AG08396 (cell line): Measurements from ENCODE around the gene MGAT4D.
"Not testable (repeated sequence)": the region's sequence is repeated elsewhere in the genome, so short reads cannot be mapped to it uniquely, and the experiment has no call there.

Experiments
- DNase-seq: peaks from one replicate; pipeline ENCODE4 v3.0.0; 2012; ENCODE audit warnings: low spot score, mixed read lengths

Gene MGAT4D

GRCh38 chr4:140439644-140440142 lies 58.4 kb downstream of the MGAT4D start:
- no peak for DNase-seq

- no peak for DNase-seq
These were observed 70.1 kb downstream of the MGAT4D start for GRCh38 chr4:140427919-140428471.

GRCh38 chr4:140427106-140427918 lies 70.8 kb downstream of the MGAT4D start, which contains the start of gene CLGN:
TSS of gene CLGN (minus strand) at chr4:140427648. CDS start at chr4:140413078, 14,570 bp downstream.
- peak; percentile 74 for DNase-seq

- DNase-seq, result no peak
These were observed 71.4 kb downstream of the MGAT4D start for GRCh38 chr4:140426610-140427105.

- no peak for DNase-seq
These were observed 75.0 kb downstream of the MGAT4D start for GRCh38 chr4:140423106-140423505.

GRCh38 chr4:140413130-140413969 lies 84.7 kb downstream of the MGAT4D start:
- DNase-seq, result not testable (repeated sequence)

- no peak for DNase-seq
These were observed 89.1 kb downstream of the MGAT4D start for GRCh38 chr4:140408974-140409373.

GRCh38 chr4:140406292-140406691 lies 91.8 kb downstream of the MGAT4D start:
- DNase-seq, result no peak

GRCh38 chr4:140400111-140400510 lies 98.0 kb downstream of the MGAT4D start:
- DNase-seq, result no peak

- DNase-seq, result no peak
These were observed 102.4 kb downstream of the MGAT4D start for GRCh38 chr4:140395668-140396067.
